K562 (cell line): ENCODE measurements around the gene NFIL3. TPM values are rescaled to one million over a fixed set of nuclear protein-coding genes. Genes with fewer than 3 reads are reported as not detected.

Experiments
- ATF7 ChIP-seq: fragments of 450-650 bp; IDR thresholded peaks from 2 replicates; pipeline ENCODE4 v1.7.1; 2014; ENCODE audit warnings: mild to moderate bottlenecking, moderate library complexity
- CEBPG ChIP-seq, 3 experiments: fragments of 200-800 bp in 1 of 3; sonication (Bioruptor generic) in 1 of 3; sonication (generic) in 1 of 3; formaldehyde crosslinking in 1 of 3; IDR thresholded peaks in 2 of 3; conservative IDR thresholded peaks in 1 of 3; 2 replicates each; pipeline versions ENCODE4 v1.6.1 to v1.8.0; 2016 to 2022; ENCODE audit warnings: missing compliant biosample characterization in 2 of 3, missing genetic modification characterization in 2 of 3, mild to moderate bottlenecking in 1 of 3, missing genetic modification reagents in 1 of 3
- CREM ChIP-seq: IDR thresholded peaks from 2 replicates; pipeline ENCODE4 v1.6.1; 2014; ENCODE audit warnings: antibody characterized with exemption, low read depth
- ERF ChIP-seq: fragments of 450-650 bp; formaldehyde crosslinking; IDR thresholded peaks from 2 replicates; pipeline ENCODE4 v1.4.0; 2020; ENCODE audit warnings: mild to moderate bottlenecking, mixed read lengths
- ETS1 ChIP-seq: conservative IDR thresholded peaks from 2 replicates; pipeline ENCODE4 v1.6.1; 2011; ENCODE audit warnings: low read depth, mild to moderate bottlenecking, low read length; ENCODE audit not compliant: control insufficient read depth
- FOXK1 ChIP-seq: sonication (generic); formaldehyde crosslinking; IDR thresholded peaks from 2 replicates; pipeline ENCODE4 v1.8.0; 2022; ENCODE audit warnings: missing genetic modification reagents, mild to moderate bottlenecking, borderline replicate concordance
- FUS ChIP-seq: fragments of 200-400 bp; formaldehyde crosslinking; optimal IDR thresholded peaks from 2 replicates; pipeline ENCODE3; 2017; ENCODE audit warnings: low read depth, low read length
- HCFC1 ChIP-seq: IDR thresholded peaks from 2 replicates; pipeline ENCODE4 v1.6.1; 2012; ENCODE audit warnings: low read depth, low read length, improper control_type of control experiment
- HDAC1 ChIP-seq, 2 experiments: fragments of 450-650 bp; IDR thresholded peaks; 2 replicates each; pipeline ENCODE4 v1.6.1; 2016 to 2017; ENCODE audit warnings: inconsistent platforms in 1 of 2, mild to moderate bottlenecking in 1 of 2, moderate library complexity in 1 of 2
- HES1 ChIP-seq: fragments of 450-650 bp; IDR thresholded peaks from 2 replicates; pipeline ENCODE4 v1.6.1; 2016; ENCODE audit warnings: low read depth, mild to moderate bottlenecking, moderate library complexity
- HMGN3 ChIP-seq: IDR thresholded peaks from 2 replicates; pipeline ENCODE4 v1.6.1; 2011; ENCODE audit warnings: borderline replicate concordance, low read depth, mild to moderate bottlenecking, mixed read lengths, low read length; ENCODE audit not compliant: insufficient read length; ENCODE audit errors: extremely low read depth
- MCM7 ChIP-seq, 2 experiments: fragments of 450-650 bp; IDR thresholded peaks; 2 replicates each; pipeline ENCODE4 v1.6.1; 2016 to 2018
- NONO ChIP-seq, 2 experiments: fragments of 200-400 bp in 1 of 2; fragments of 450-650 bp in 1 of 2; formaldehyde crosslinking in 1 of 2; IDR thresholded peaks; 2 replicates each; pipeline ENCODE4 v1.6.1; 2017; ENCODE audit warnings: low read depth in 2 of 2, mild to moderate bottlenecking in 2 of 2, moderate library complexity in 2 of 2, low read length in 1 of 2
- PCBP1 ChIP-seq: fragments of 200-400 bp; formaldehyde crosslinking; IDR thresholded peaks from 2 replicates; pipeline ENCODE4 v1.6.1; 2018; ENCODE audit warnings: mild to moderate bottlenecking, low read depth, low read length; ENCODE audit not compliant: poor library complexity, severe bottlenecking
- RBM39 ChIP-seq: fragments of 200-400 bp; formaldehyde crosslinking; optimal IDR thresholded peaks from 2 replicates; pipeline ENCODE3; 2018; ENCODE audit warnings: low read depth, low read length
- STAT5A ChIP-seq: IDR thresholded peaks from 2 replicates; pipeline ENCODE4 v1.6.1; 2012; ENCODE audit warnings: low read length, inconsistent platforms, borderline replicate concordance
- TEAD1 ChIP-seq, 2 experiments: fragments of 450-650 bp in 1 of 2; sonication (generic) in 1 of 2; formaldehyde crosslinking; IDR thresholded peaks; 2 replicates each; pipeline versions ENCODE4 v1.4.0 to v1.8.0; 2020 to 2022; ENCODE audit warnings: mild to moderate bottlenecking in 2 of 2, missing genetic modification reagents in 1 of 2
- TOE1 ChIP-seq, 2 experiments: fragments of 450-650 bp in 1 of 2; sonication (generic) in 1 of 2; formaldehyde crosslinking in 1 of 2; IDR thresholded peaks; 2 replicates each; pipeline versions ENCODE4 v1.7.1 to v1.8.0; 2016 to 2022; ENCODE audit warnings: borderline replicate concordance in 2 of 2, mild to moderate bottlenecking in 2 of 2, antibody characterized with exemption in 1 of 2, inconsistent platforms in 1 of 2, low read depth in 1 of 2, missing genetic modification reagents in 1 of 2, moderate library complexity in 1 of 2
- TRIM24 ChIP-seq, 2 experiments: fragments of 450-650 bp; IDR thresholded peaks; 2 replicates each; pipeline ENCODE4 v1.6.1; 2016
- U2AF1 ChIP-seq: fragments of 200-400 bp; formaldehyde crosslinking; optimal IDR thresholded peaks from 2 replicates; pipeline ENCODE3; 2017; ENCODE audit warnings: mild to moderate bottlenecking, low read depth, low read length, moderate library complexity
- XRCC5 ChIP-seq: fragments of 200-400 bp; formaldehyde crosslinking; IDR thresholded peaks from 2 replicates; pipeline ENCODE4 v1.6.1; 2017; ENCODE audit warnings: low read depth, mild to moderate bottlenecking, low read length
- ZBTB2 ChIP-seq: fragments of 450-650 bp; IDR thresholded peaks from 2 replicates; pipeline ENCODE4 v1.6.1; 2016; ENCODE audit warnings: antibody characterized with exemption
- ZNF316 ChIP-seq: fragments of 450-650 bp; IDR thresholded peaks from 2 replicates; pipeline ENCODE4 v1.6.1; 2016
- polyA plus RNA-seq, 8 experiments: library from polyadenylated mRNA; depleted of rRNA in 4 of 8; stranded (reverse) in 5 of 8; unstranded in 3 of 8; fragments of >200 nt; fragmentation: Nextera tagmentation in 2 of 8; fragmentation: Illumina TruSeq in 1 of 8; extraction: Ambion mirVana in 2 of 8; extraction: Trizol in 1 of 8; gene quantifications; 2 replicates each; pipeline versions ENCODE4 v1.2.1 to v1.2.3, GENCODE V29; 2011 to 2014; ENCODE audit warnings: inconsistent platforms in 1 of 8, missing spikeins in 1 of 8
- total RNA-seq, 7 experiments: library from RNA; depleted of rRNA in 6 of 7; stranded (reverse); fragments of >200 nt in 6 of 7; fragmentation: Illumina TruSeq in 2 of 7; extraction: Trizol in 2 of 7; gene quantifications; 2 replicates each; pipeline versions ENCODE4 v1.2.1 to v1.2.3, GENCODE V29; 2011 to 2021; ENCODE audit warnings: low replicate concordance in 1 of 7

The NFIL3 gene
- total and polyA plus RNA-seq, 9 of the 15 experiments (the other 6 are each of a cell fraction or from before 2014, with no cell fraction given): 3.2 to 16.1 (median 9.3) TPM

GRCh38 chr9:91361291-91362050 lies 62.2 kb downstream of the NFIL3 start, which contains the start of gene AUH (continued):
- TF ChIP-seq CEBPG (CRISPR knock-in tag; IDR thresholded peaks at IDR 0.05): peak; percentile 15; the same call in 1 of the 2 replicates
- TF ChIP-seq CEBPG (tag; conservative IDR thresholded peaks at IDR 0.05 in 1 of 2, IDR thresholded peaks at IDR 0.05 in 1 of 2): no peak
- TF ChIP-seq STAT5A: no peak
- TF ChIP-seq TEAD1 (CRISPR knock-in tag; IDR thresholded peaks at IDR 0.05): peak in 1 of 2 experiments; percentile 44; a peak in 1 of 4 replicates
- TF ChIP-seq MCM7 (IDR thresholded peaks at IDR 0.05): no peak
- peak; percentile 72 for TF ChIP-seq U2AF1
- peak; percentile 77 for TF ChIP-seq FUS
- no peak for TF ChIP-seq ZBTB2
- TF ChIP-seq HCFC1: peak; percentile 65
- peak; percentile 54; the same call in 1 of the 2 replicates for TF ChIP-seq ERF (CRISPR knock-in tag)
- 0 out of 2 replicates have a peak, but pooled peaks have one; percentile 36 for TF ChIP-seq XRCC5
- TF ChIP-seq CREM: peak; percentile 92
- peak; percentile 63; the same call in 1 of the 2 replicates for TF ChIP-seq FOXK1
- TF ChIP-seq HDAC1 (IDR thresholded peaks at IDR 0.05): peak in 1 of 2 experiments; percentile 85; a peak in 1 of 4 replicates
- 0 out of 2 replicates have a peak, but pooled peaks have one; percentile 38 for TF ChIP-seq ETS1
- TF ChIP-seq HES1: no peak
- TF ChIP-seq TOE1 (IDR thresholded peaks at IDR 0.05; ENCODE audit: borderline replicate concordance): no peak
- peak; percentile 68; the same call in 1 of the 2 replicates for TF ChIP-seq TOE1 (CRISPR knock-in tag; IDR thresholded peaks at IDR 0.05; ENCODE audit: borderline replicate concordance, low read depth)
- peak; percentile 45 to 91; a peak in 3 of 4 replicates for TF ChIP-seq NONO (IDR thresholded peaks at IDR 0.05; ENCODE audit: low read depth in 2 of 2, low read length in 1 of 2)
- peak; percentile 41; the same call in 1 of the 2 replicates for TF ChIP-seq ATF7
- no peak for TF ChIP-seq TRIM24 (IDR thresholded peaks at IDR 0.05)
- no peak for TF ChIP-seq RBM39
- TF ChIP-seq PCBP1: peak; percentile 45
- TF ChIP-seq HMGN3: peak; percentile 78
- TF ChIP-seq ZNF316: 0 out of 2 replicates have a peak, but pooled peaks have one; percentile 9
